HG02981 (cell line): ENCODE results near the gene SEMA3A.

Experiments used
- ATAC-seq: cut with Tn5 transposase; IDR thresholded peaks from one replicate; pipeline ENCODE4 v1.9.1; 2021; ENCODE audit warnings: mild to moderate bottlenecking, moderate library complexity; ENCODE audit not compliant: unreplicated experiment

SEMA3A gene

GRCh38 chr7:83941300-83941699 is 253.3 kb downstream of the SEMA3A start:
- no peak for ATAC-seq

GRCh38 chr7:83937930-83938329 is 256.7 kb downstream of the SEMA3A start:
- no peak for ATAC-seq

GRCh38 chr7:83936056-83936708 is 258.4 kb downstream of the SEMA3A start:
- peak; percentile 69 for ATAC-seq

GRCh38 chr7:83934118-83934734 is 260.4 kb downstream of the SEMA3A start:
- no peak for ATAC-seq

- no peak for ATAC-seq
These were observed 262.6 kb downstream of the SEMA3A start for GRCh38 chr7:83931968-83932367.

- no peak for ATAC-seq
These were observed 264.3 kb downstream of the SEMA3A start for GRCh38 chr7:83930262-83930661.

GRCh38 chr7:83925860-83926259 is 268.7 kb downstream of the SEMA3A start:
- ATAC-seq = no peak

- ATAC-seq = no peak
These were observed 272.5 kb downstream of the SEMA3A start for GRCh38 chr7:83921941-83922607.

GRCh38 chr7:83921271-83921940 is 273.2 kb downstream of the SEMA3A start:
- no peak for ATAC-seq

- no peak for ATAC-seq
These were observed 276.4 kb downstream of the SEMA3A start for GRCh38 chr7:83918142-83918541.

- no peak for ATAC-seq
These were observed 281.4 kb downstream of the SEMA3A start for GRCh38 chr7:83913174-83913573.

GRCh38 chr7:83908526-83908925 is 286.1 kb downstream of the SEMA3A start:
- ATAC-seq = no peak
